GM12872 (cell line): Measurements from ENCODE around the gene PRTFDC1.

Experiments
- TF ChIP-seq, protein P1 (sequence below): IDR thresholded peaks from 3 replicates; pipeline ENCODE4 v1.5.1; 2011; ENCODE audit warnings: low read depth, mild to moderate bottlenecking, low read length, moderate library complexity; ENCODE audit not compliant: insufficient read depth

Gene PRTFDC1

DNA sequence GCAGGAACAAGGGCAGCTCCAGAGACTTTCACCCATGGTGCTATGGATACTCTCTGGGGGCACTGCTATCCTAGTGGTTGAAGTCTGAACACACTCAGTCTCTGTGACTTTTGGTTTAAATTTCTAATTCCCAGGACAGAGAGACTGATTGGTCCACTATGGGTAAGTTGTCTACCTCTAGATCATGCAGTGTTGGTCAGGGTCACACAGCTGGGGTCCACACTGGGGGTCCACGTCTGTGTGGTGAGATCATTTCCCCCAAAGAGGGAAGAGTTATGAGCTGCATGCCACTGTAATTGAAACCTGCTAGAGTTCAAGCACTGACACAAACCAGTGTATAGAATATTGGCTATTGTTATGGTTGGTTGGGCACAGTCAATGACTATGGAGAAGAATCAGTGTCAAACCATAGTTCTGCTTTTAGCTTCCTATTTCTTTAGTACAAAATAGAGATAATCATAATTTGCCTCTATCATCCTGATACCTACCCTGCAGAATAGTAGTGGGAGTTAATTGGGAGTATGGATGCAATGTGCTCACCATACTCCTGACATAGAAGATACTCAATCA lies 101.6 kb downstream of the PRTFDC1 start:
- TF ChIP-seq, protein P1, sequence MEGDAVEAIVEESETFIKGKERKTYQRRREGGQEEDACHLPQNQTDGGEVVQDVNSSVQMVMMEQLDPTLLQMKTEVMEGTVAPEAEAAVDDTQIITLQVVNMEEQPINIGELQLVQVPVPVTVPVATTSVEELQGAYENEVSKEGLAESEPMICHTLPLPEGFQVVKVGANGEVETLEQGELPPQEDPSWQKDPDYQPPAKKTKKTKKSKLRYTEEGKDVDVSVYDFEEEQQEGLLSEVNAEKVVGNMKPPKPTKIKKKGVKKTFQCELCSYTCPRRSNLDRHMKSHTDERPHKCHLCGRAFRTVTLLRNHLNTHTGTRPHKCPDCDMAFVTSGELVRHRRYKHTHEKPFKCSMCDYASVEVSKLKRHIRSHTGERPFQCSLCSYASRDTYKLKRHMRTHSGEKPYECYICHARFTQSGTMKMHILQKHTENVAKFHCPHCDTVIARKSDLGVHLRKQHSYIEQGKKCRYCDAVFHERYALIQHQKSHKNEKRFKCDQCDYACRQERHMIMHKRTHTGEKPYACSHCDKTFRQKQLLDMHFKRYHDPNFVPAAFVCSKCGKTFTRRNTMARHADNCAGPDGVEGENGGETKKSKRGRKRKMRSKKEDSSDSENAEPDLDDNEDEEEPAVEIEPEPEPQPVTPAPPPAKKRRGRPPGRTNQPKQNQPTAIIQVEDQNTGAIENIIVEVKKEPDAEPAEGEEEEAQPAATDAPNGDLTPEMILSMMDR, result no peak

DNA sequence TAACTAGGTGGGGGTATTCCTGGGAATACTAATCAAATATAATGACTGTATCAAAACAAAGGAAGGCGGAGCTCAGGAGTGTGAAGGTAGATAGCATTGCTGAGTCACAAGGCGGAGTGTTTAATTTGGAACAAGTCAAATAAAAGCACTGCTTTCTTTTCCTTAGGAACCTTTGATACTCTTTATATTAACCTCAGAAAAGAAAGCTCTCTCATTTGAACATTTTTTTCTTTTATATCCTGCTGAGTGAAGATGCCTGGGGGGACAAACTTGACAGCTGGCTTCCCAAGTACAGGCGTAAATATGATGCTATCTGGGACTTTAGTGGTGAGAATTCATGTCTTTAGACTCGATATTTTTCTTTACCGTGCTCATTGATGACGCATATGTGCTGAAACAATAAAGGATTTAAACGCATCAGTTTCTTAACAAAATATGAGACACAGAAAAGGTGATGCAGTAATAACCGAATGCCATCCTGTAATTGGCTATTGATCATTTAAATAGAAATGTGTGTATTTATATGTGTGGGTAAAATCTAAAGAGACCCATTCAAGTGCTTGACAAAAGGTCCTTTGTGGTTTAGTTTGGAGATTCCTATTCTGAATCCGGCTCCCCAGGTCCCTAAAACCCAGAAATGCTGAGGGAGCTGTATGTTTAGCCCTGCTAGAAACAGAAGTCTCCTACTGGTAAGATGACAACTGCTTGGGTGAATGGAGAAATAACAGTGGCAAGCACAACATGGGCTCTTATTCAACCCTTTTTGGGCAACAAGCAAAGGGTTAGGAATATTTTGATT lies 102.7 kb downstream of the PRTFDC1 start:
- TF ChIP-seq, protein P1, result no peak

DNA sequence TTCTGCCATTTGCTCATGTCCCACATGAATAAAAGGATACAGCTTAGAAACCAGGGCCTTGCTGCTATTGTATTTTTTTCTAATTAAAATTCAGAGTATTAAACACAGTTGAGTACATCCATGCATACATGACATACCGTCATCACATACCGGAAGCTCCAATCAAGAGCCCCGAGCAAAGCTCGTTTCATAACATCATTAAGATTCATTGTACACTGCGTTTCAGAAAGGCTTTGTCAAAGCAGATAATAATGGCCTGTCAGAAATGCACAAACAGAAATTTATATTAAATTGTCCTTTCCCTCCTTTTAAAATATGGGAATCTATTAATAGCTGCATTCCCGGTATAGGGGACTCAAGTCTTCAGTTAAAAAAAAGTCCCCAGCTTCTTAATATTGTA lies 103.4 kb downstream of the PRTFDC1 start:
- TF ChIP-seq, protein P1, result no peak

DNA sequence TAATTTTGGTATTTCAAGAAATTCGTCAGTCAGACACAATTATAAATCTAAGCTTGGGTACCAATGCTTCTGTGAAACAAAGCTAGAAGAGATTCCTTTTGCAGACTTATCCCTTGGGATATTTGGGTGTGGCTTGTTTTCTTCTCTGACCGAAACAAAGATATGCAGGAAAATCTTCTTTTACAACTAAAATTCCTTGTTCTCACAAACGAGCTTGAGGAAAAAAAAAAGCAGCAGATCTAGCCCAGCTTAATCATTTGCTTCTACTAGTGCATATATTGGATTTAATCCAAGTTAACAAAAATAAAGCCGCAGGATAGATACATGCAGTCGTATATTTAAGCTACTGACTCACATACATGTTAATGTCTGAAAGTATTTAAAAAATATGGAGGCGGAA lies 104.2 kb downstream of the PRTFDC1 start:
- TF ChIP-seq, protein P1, result no peak

DNA sequence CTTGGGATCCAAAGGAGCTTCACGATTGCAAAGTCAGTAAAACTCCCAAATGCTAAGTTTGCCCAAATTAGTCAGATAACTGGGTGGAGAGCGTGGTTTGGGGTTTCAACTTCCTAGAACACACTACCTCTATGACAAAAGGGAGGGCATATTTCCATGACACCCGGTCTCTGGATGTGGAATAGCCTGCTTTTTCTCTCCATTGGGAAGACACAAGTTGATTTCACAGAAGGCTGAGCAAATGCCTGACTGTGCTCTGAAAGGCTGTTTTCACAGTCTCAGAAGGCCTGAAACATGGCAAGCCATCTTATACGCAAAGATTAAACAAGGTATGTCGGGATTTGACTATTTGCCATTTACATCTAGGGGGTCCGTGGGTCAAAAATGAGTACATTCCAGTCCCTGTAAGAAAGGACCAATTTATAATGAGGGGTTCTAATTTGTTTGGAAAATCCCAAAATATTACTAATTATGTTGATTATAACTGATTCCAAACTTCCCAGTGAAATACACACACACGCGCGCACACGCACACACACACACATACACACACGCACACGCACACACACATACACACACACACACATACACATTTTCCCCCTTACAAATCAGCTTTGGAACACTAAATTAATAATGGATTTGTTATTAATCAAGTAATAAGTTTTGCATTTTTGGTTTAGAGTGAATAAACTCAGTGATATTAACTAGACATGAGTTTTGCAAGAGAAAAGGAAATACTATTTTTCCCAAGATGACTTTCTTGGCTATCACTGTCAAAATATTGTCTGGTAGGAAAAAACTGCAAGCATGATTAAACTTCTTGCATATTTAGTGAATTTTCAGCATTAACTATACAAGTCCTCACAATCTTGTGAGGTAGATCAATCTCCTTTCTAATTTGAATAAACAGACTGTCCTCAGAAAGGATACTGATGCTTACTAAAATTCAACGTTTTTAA lies 105.0 kb downstream of the PRTFDC1 start:
- TF ChIP-seq, protein P1, result no peak

DNA sequence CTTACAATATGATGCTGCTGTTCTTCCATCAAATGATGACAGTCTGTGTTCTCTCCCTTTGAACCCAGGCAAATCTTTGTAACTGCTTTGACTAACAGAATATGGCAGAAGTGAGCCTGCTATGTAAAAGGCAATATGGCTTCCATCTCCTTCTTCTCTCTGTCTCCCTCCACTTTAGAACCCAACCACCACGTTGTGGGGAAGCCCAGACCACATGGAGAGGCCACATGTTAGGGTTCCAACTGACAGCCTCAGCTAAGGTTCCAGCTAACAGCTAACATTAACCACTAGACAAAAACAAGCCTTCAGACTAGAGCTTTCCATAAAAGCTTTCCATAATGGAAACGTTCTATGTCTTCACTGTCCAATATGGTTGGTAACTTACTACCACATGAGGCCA lies 107.7 kb downstream of the PRTFDC1 start:
- TF ChIP-seq, protein P1, result no peak

DNA sequence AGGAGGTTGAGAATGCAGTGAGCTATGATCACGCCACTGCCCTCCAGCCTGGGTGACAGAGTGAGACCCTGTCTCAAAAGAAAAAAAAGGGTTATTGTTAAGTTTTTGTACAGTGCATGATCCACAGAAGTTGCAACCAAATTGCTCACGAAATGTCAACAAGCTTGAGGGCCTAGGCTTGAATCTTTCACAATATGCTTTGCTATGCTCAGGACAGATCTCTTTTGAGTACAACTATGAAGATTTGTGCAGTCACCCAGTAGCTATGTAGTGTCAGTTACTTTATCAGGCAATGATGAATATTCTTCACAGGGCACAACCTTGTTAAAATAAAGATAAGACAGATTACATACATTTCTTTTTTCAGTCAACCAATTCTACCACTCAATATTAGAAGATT lies 109.2 kb downstream of the PRTFDC1 start:
- TF ChIP-seq, protein P1, result no peak
